ENCODE results near the gene AGPS. TPM values are rescaled to one million over a fixed set of nuclear protein-coding genes. Genes with fewer than 3 reads are reported as not detected.

AGPS gene
- total and polyA plus RNA-seq, 2 of the 13 experiments (the other 11 are each of a cell fraction or from before 2014, with no cell fraction given): 39.4 to 99.0 TPM

DNA sequence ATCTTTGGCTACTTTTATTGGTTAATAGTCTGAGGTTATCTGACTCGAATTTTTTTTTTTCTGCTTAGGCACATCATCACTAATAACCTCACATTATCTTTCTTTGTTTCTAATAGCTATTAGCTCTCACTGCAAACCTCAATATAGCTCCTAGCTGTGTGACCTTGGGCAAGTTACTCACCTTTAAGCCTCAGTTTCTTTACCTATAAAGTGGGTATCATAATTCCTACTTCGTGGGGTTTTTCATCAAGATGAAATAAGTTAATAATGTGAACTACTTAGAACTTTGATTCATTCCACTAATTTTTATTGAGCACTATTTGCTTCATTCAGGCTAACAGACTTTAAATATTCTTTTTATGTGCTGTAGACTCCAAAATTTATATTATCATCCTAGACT is 55.5 kb downstream of the AGPS start:
- no peaks in the 10 kb centered on the region for H3K9me3 ChIP-seq (ENCODE audit: low read length)
- DNase-seq (ENCODE audit: low spot score) (no peak), FAIRE-seq (no peak), ATAC-seq (no peak)
- POLR2A ChIA-PET: no interaction called here
- no peaks in the 10 kb centered on the region for H3K27me3 ChIP-seq (ENCODE audit: control insufficient read depth in 1 of 2, insufficient read depth in 2 of 2, low read length in 2 of 2)
- no peak overlapping the region for H3K4me3 ChIP-seq (replicated peaks in 1 of 3; ENCODE audit: insufficient read depth in 1 of 3, low read depth in 2 of 3, low read length in 3 of 3)
- CTCF ChIA-PET (ENCODE audit: low intra/inter-chr PET ratio, low total read pairs): no interaction called here
- H3K27ac ChIP-seq (ENCODE audit: extremely low read length, insufficient read depth, low read length): no peak overlapping the region
- BruUV-seq (replicated peaks): no TSS peak
- in situ Hi-C loops (cut with HindIII; ENCODE audit: extremely low pct_ligation_motif_present, low pct_unique_long_range_greater_than_20kb): no loop called here
- no peaks in the 10 kb centered on the region for H4K20me1 ChIP-seq (ENCODE audit: insufficient read depth, low read length)
- TF ChIP-seq ZNF629 (CRISPR knock-in tag; conservative IDR thresholded peaks at IDR 0.05) (peak; percentile 81), ZBTB1 (CRISPR knock-in tag; IDR thresholded peaks at IDR 0.05; ENCODE audit: borderline replicate concordance) (no peak), HDAC6 (IDR thresholded peaks at IDR 0.05; ENCODE audit: low read depth, low read length) (no peak)
- TF ChIP-seq, protein P1, sequence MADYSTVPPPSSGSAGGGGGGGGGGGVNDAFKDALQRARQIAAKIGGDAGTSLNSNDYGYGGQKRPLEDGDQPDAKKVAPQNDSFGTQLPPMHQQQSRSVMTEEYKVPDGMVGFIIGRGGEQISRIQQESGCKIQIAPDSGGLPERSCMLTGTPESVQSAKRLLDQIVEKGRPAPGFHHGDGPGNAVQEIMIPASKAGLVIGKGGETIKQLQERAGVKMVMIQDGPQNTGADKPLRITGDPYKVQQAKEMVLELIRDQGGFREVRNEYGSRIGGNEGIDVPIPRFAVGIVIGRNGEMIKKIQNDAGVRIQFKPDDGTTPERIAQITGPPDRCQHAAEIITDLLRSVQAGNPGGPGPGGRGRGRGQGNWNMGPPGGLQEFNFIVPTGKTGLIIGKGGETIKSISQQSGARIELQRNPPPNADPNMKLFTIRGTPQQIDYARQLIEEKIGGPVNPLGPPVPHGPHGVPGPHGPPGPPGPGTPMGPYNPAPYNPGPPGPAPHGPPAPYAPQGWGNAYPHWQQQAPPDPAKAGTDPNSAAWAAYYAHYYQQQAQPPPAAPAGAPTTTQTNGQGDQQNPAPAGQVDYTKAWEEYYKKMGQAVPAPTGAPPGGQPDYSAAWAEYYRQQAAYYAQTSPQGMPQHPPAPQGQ (CRISPR knock-in tag; IDR thresholded peaks at IDR 0.05; ENCODE audit: borderline replicate concordance): no peak
- TF ChIP-seq, protein P2, sequence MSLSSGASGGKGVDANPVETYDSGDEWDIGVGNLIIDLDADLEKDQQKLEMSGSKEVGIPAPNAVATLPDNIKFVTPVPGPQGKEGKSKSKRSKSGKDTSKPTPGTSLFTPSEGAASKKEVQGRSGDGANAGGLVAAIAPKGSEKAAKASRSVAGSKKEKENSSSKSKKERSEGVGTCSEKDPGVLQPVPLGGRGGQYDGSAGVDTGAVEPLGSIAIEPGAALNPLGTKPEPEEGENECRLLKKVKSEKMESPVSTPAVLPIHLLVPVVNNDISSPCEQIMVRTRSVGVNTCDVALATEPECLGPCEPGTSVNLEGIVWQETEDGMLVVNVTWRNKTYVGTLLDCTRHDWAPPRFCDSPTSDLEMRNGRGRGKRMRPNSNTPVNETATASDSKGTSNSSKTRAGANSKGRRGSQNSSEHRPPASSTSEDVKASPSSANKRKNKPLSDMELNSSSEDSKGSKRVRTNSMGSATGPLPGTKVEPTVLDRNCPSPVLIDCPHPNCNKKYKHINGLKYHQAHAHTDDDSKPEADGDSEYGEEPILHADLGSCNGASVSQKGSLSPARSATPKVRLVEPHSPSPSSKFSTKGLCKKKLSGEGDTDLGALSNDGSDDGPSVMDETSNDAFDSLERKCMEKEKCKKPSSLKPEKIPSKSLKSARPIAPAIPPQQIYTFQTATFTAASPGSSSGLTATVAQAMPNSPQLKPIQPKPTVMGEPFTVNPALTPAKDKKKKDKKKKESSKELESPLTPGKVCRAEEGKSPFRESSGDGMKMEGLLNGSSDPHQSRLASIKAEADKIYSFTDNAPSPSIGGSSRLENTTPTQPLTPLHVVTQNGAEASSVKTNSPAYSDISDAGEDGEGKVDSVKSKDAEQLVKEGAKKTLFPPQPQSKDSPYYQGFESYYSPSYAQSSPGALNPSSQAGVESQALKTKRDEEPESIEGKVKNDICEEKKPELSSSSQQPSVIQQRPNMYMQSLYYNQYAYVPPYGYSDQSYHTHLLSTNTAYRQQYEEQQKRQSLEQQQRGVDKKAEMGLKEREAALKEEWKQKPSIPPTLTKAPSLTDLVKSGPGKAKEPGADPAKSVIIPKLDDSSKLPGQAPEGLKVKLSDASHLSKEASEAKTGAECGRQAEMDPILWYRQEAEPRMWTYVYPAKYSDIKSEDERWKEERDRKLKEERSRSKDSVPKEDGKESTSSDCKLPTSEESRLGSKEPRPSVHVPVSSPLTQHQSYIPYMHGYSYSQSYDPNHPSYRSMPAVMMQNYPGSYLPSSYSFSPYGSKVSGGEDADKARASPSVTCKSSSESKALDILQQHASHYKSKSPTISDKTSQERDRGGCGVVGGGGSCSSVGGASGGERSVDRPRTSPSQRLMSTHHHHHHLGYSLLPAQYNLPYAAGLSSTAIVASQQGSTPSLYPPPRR (CRISPR knock-in tag; IDR thresholded peaks at IDR 0.05; ENCODE audit: borderline replicate concordance): no peak
- peaks cover 4% of the 10 kb centered on the region for H3K79me2 ChIP-seq (ENCODE audit: insufficient read depth, low read length)
- no peak overlapping the region for H3K4me2 ChIP-seq (ENCODE audit: low read depth, low read length)
- H3K4me1 ChIP-seq (ENCODE audit: insufficient read depth, low read length): no peaks in the 10 kb centered on the region
- intact Hi-C loops (cut with micrococcal nuclease; ENCODE audit: unreplicated experiment): no loop called here
- H2AFZ ChIP-seq (ENCODE audit: low read length): no peak overlapping the region
- 90% methylated on average over 2 of the region's 2 CpGs for WGBS (ENCODE audit: low lambda C conversion rate)
- no peak overlapping the region for H3K9ac ChIP-seq (ENCODE audit: insufficient read depth, low read depth, low read length)
- H3K36me3 ChIP-seq (replicated peaks in 1 of 2; ENCODE audit: control insufficient read depth in 1 of 2, insufficient read depth in 2 of 2, low read length in 2 of 2): peaks cover 10 to 64% of the 10 kb centered on the region in 2 experiments
